Measurements from ENCODE around the gene AAK1. TPM values are rescaled to one million over a fixed set of nuclear protein-coding genes. Genes with fewer than 3 reads are reported as not detected.

AAK1 gene
- total RNA-seq, 3 donors from 2014 or later: 37.9 to 54.0 (median 44.9) TPM

- Histone ChIP-seq H3K27ac (no peak overlapping the region), H3K27me3 (no peaks in the 10 kb centered on the region), H3K4me3 (no peak overlapping the region), H3K9me3 (no peaks in the 10 kb centered on the region), H3K4me1 (no peaks in the 10 kb centered on the region), H3K36me3 (no peaks in the 10 kb centered on the region)
- DNase-seq (ENCODE audit: low spot score in 2 of 2): no peak
- TF ChIP-seq POLR2AphosphoS5 (IDR thresholded peaks at IDR 0.05) (no peak), POLR2A (IDR thresholded peaks at IDR 0.05) (no peak)
- TF ChIP-seq, protein P1, sequence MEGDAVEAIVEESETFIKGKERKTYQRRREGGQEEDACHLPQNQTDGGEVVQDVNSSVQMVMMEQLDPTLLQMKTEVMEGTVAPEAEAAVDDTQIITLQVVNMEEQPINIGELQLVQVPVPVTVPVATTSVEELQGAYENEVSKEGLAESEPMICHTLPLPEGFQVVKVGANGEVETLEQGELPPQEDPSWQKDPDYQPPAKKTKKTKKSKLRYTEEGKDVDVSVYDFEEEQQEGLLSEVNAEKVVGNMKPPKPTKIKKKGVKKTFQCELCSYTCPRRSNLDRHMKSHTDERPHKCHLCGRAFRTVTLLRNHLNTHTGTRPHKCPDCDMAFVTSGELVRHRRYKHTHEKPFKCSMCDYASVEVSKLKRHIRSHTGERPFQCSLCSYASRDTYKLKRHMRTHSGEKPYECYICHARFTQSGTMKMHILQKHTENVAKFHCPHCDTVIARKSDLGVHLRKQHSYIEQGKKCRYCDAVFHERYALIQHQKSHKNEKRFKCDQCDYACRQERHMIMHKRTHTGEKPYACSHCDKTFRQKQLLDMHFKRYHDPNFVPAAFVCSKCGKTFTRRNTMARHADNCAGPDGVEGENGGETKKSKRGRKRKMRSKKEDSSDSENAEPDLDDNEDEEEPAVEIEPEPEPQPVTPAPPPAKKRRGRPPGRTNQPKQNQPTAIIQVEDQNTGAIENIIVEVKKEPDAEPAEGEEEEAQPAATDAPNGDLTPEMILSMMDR (IDR thresholded peaks at IDR 0.05): no peak
- intact Hi-C loops (cut with DNase I; ENCODE audit: low total_unique reads): no loop called here
Measured at GRCh38 chr2:69563021-69563420, 80.5 kb downstream of the AAK1 start.

- no peaks in the 10 kb centered on the region for H3K9me3 ChIP-seq
- no peak for TF ChIP-seq POLR2AphosphoS5 (IDR thresholded peaks at IDR 0.05)
- TF ChIP-seq POLR2A (IDR thresholded peaks at IDR 0.05): no peak
- TF ChIP-seq, protein P1 (IDR thresholded peaks at IDR 0.05): no peak
- no peaks in the 10 kb centered on the region for H3K36me3 ChIP-seq
- intact Hi-C loops (cut with DNase I; ENCODE audit: low total_unique reads): no loop called here
- DNase-seq (ENCODE audit: low spot score in 2 of 2): no peak
- no peak overlapping the region for H3K27ac ChIP-seq
- no peaks in the 10 kb centered on the region for H3K4me1 ChIP-seq
- H3K27me3 ChIP-seq: no peaks in the 10 kb centered on the region
- H3K4me3 ChIP-seq: no peak overlapping the region
Measured at GRCh38 chr2:69561101-69561500, 82.4 kb downstream of the AAK1 start.

GRCh38 chr2:69560147-69560482 is 83.4 kb downstream of the AAK1 start:
- TF ChIP-seq POLR2A (IDR thresholded peaks at IDR 0.05) (no peak), POLR2AphosphoS5 (IDR thresholded peaks at IDR 0.05) (no peak)
- TF ChIP-seq, protein P1 (IDR thresholded peaks at IDR 0.05): no peak
- intact Hi-C loops (cut with DNase I; ENCODE audit: low total_unique reads): no loop called here
- Histone ChIP-seq H3K4me3 (no peak overlapping the region), H3K9me3 (no peaks in the 10 kb centered on the region), H3K27ac (no peak overlapping the region), H3K36me3 (no peaks in the 10 kb centered on the region), H3K27me3 (no peaks in the 10 kb centered on the region), H3K4me1 (no peaks in the 10 kb centered on the region)
- DNase-seq (ENCODE audit: low spot score in 2 of 2): no peak

- Histone ChIP-seq H3K9me3 (no peaks in the 10 kb centered on the region), H3K4me3 (no peak overlapping the region), H3K27ac (no peak overlapping the region), H3K4me1 (no peaks in the 10 kb centered on the region), H3K27me3 (no peaks in the 10 kb centered on the region), H3K36me3 (no peaks in the 10 kb centered on the region)
- no peak for DNase-seq (ENCODE audit: low spot score in 2 of 2)
- intact Hi-C loops (cut with DNase I; ENCODE audit: low total_unique reads): loop anchor here (10.0 kb wide), 1 partner anchor 155 kb away; no protein-coding TSS in a partner anchor
- no peak for TF ChIP-seq POLR2AphosphoS5 (IDR thresholded peaks at IDR 0.05)
- TF ChIP-seq, protein P1 (IDR thresholded peaks at IDR 0.05): peak; percentile 40 to 67 (median 61)
- no peak for TF ChIP-seq POLR2A (IDR thresholded peaks at IDR 0.05)
Measured at GRCh38 chr2:69559442-69560146, 83.9 kb downstream of the AAK1 start.

DNA sequence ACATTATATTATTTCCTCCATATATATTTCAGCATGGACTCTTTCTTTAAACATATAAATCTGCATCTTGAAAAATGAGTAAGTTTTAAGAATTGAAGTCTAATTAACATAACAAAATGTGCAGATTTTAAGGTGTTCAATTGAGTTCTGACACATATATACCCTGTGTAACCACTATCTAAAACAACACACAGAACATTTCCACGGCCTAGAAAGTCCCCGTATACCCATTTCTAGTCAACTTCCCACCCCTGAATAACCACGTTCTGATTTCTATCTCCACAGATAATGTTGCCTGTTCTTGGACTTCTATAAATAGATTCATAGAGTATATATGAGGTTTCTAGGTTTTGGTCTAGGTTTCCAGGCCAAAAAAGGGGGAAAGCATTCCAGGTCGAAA is 87.5 kb downstream of the AAK1 start:
- Histone ChIP-seq H3K36me3 (no peaks in the 10 kb centered on the region), H3K4me3 (no peak overlapping the region), H3K9me3 (no peaks in the 10 kb centered on the region), H3K4me1 (no peaks in the 10 kb centered on the region), H3K27me3 (no peaks in the 10 kb centered on the region), H3K27ac (no peak overlapping the region)
- TF ChIP-seq, protein P1 (IDR thresholded peaks at IDR 0.05): no peak
- TF ChIP-seq POLR2A (IDR thresholded peaks at IDR 0.05) (no peak), POLR2AphosphoS5 (IDR thresholded peaks at IDR 0.05) (no peak)
- no peak for DNase-seq (ENCODE audit: low spot score in 2 of 2)
- intact Hi-C loops (cut with DNase I; ENCODE audit: low total_unique reads): loop anchor here (10.0 kb wide), 1 partner anchor 159 kb away; no protein-coding TSS in a partner anchor

Measured in breast epithelium (tissue), 4 donors.